HG02840 (cell line): Measurements from ENCODE around the gene RPL31.
A peak's percentile ranks its signal among the peaks of the same experiment; 100 is the strongest.

Source experiments
- ATAC-seq: cut with Tn5 transposase; IDR thresholded peaks from one replicate; pipeline ENCODE4 v1.9.1; 2021; ENCODE audit warnings: mild to moderate bottlenecking, moderate library complexity, moderate number of reproducible peaks; ENCODE audit not compliant: unreplicated experiment, low FRiP score

RPL31 gene

GRCh38 chr2:100992262-100992661 is 9.8 kb upstream of the RPL31 start:
- ATAC-seq, result no peak

GRCh38 chr2:100993294-100993693 is 8.8 kb upstream of the RPL31 start:
- no peak for ATAC-seq

GRCh38 chr2:100995309-100996075 is 6.6 kb upstream of the RPL31 start:
- ATAC-seq, result no peak

GRCh38 chr2:100997509-100998234 is 4.4 kb upstream of the RPL31 start:
- ATAC-seq, result no peak

- no peak for ATAC-seq
Measured at GRCh38 chr2:100998235-100998573, 3.9 kb upstream of the RPL31 start.

- ATAC-seq, result no peak
Measured at GRCh38 chr2:100999995-101000394, 2.1 kb upstream of the RPL31 start.

- no peak for ATAC-seq
Measured at GRCh38 chr2:101002562-101003277, 631 bp downstream of the RPL31 start.

- ATAC-seq, result no peak
Measured at GRCh38 chr2:101003278-101003775, 1.2 kb downstream of the RPL31 start.

- no peak for ATAC-seq
Measured at GRCh38 chr2:101004620-101005325, 2.7 kb downstream of the RPL31 start.

- no peak for ATAC-seq
Measured at GRCh38 chr2:101006065-101006715, 4.1 kb downstream of the RPL31 start.

- no peak for ATAC-seq
Measured at GRCh38 chr2:101007415-101008345, 5.6 kb downstream of the RPL31 start.

- no peak for ATAC-seq
Measured at GRCh38 chr2:101011152-101011551, 9.1 kb downstream of the RPL31 start.

- peak; percentile 82 for ATAC-seq
Measured at GRCh38 chr2:101012054-101012705, 10.1 kb downstream of the RPL31 start.

- no peak for ATAC-seq
Measured at GRCh38 chr2:101012706-101013181, 10.7 kb downstream of the RPL31 start.

- no peak for ATAC-seq
Measured at GRCh38 chr2:101014264-101014857, 12.3 kb downstream of the RPL31 start.

GRCh38 chr2:101017371-101017770 is 15.3 kb downstream of the RPL31 start:
- no peak for ATAC-seq

- no peak for ATAC-seq
Measured at GRCh38 chr2:101018934-101019333, 16.8 kb downstream of the RPL31 start.

- ATAC-seq, result no peak
Measured at GRCh38 chr2:101022221-101022620, 20.1 kb downstream of the RPL31 start.
